ENCODE results near the gene KRTAP5-10. TPM values are rescaled to one million over a fixed set of nuclear protein-coding genes. Genes with fewer than 3 reads are reported as not detected.

Gene KRTAP5-10
- total and polyA plus RNA-seq, 4 donors, result 0.18 to 0.24 TPM; not detected in 2

Small RNAs within 50 kb of the gene (small RNA-seq; reads per million reads assigned to genes)
- not detected for gene AP000867.1 (ENCODE audit: low replicate concordance)
- gene KRTAP5-14P (ENCODE audit: low replicate concordance), result not detected

Other genes starting within 250 kb of the KRTAP5-10 start
- gene DHCR7, start 117.2 kb upstream of the KRTAP5-10 start, total RNA-seq, result 10 to 100 TPM; 32.3 to 42.3 TPM
- gene DHCR7, start 117.2 kb upstream of the KRTAP5-10 start, polyA plus RNA-seq (ENCODE audit: insufficient read length in 2 of 2), result 100 to 1,000 TPM; 103 to 115 TPM
- 10 to 100 TPM; 26.1 to 42.8 TPM for gene NADSYN1, start 112.4 kb upstream of the KRTAP5-10 start, total RNA-seq
- gene NADSYN1, start 112.4 kb upstream of the KRTAP5-10 start, polyA plus RNA-seq (ENCODE audit: insufficient read length in 2 of 2), result 10 to 100 TPM; 52.3 to 64.0 TPM
- gene KRTAP5-7, start 38.3 kb upstream of the KRTAP5-10 start, total RNA-seq, result under 1 TPM; 0.17 to 0.20 TPM
- 1 to 10 TPM; 1.0 to 1.4 TPM for gene KRTAP5-7, start 38.3 kb upstream of the KRTAP5-10 start, polyA plus RNA-seq (ENCODE audit: insufficient read length in 2 of 2)
- not detected for gene KRTAP5-8, start 27.5 kb upstream of the KRTAP5-10 start, total RNA-seq
- gene KRTAP5-8, start 27.5 kb upstream of the KRTAP5-10 start, polyA plus RNA-seq (ENCODE audit: insufficient read length in 2 of 2), result under 1 TPM in 1 of 2 donors, not detected in 1; 0.22 TPM
- gene KRTAP5-9, start 17.1 kb upstream of the KRTAP5-10 start, total RNA-seq, result not detected
- under 1 TPM; 0.38 to 0.71 TPM for gene KRTAP5-9, start 17.1 kb upstream of the KRTAP5-10 start, polyA plus RNA-seq (ENCODE audit: insufficient read length in 2 of 2)
- gene KRTAP5-11, start 17.3 kb downstream of the KRTAP5-10 start, total RNA-seq, result not detected
- 1 to 10 TPM in 1 of 2 donors, under 1 TPM in 1; 0.43 to 1.0 TPM for gene KRTAP5-11, start 17.3 kb downstream of the KRTAP5-10 start, polyA plus RNA-seq (ENCODE audit: insufficient read length in 2 of 2)